Mononuclear cell (primary cell): Measurements from ENCODE around the gene PER2. TPM values are rescaled to one million over a fixed set of nuclear protein-coding genes. Genes with fewer than 3 reads are reported as not detected.

Experiments used
- H3K27me3 ChIP-seq: 2 replicates; pipeline ENCODE4 v1.6.0; 2011; ENCODE audit warnings: low read length, control low read depth; ENCODE audit not compliant: insufficient read depth
- H3K4me1 ChIP-seq: 2 replicates; pipeline ENCODE4 v1.5.1; 2011; ENCODE audit warnings: mild to moderate bottlenecking, low read length, control low read depth; ENCODE audit not compliant: insufficient read depth
- H3K4me3 ChIP-seq: 2 replicates; pipeline ENCODE4 v1.5.1; 2011; ENCODE audit warnings: mild to moderate bottlenecking, low read length, moderate library complexity
- H3K9me3 ChIP-seq: 2 replicates; pipeline ENCODE4 v1.5.1; 2011; ENCODE audit warnings: low read depth, mild to moderate bottlenecking, control low read depth, low read length
- total RNA-seq: library from RNA; depleted of rRNA; stranded (reverse); fragments of >200 nt; gene quantifications from one replicate; pipeline ENCODE4 v1.2.3, GENCODE V29; 2012

The PER2 gene
- total RNA-seq, 1 donor: 18.7 TPM

- Histone ChIP-seq H3K9me3 (no peaks in the 10 kb centered on the region), H3K4me3 (no peak overlapping the region), H3K4me1 (no peaks in the 10 kb centered on the region), H3K27me3 (no peaks in the 10 kb centered on the region)
Measured at GRCh38 chr2:238255636-238256035, 32.8 kb downstream of the PER2 start.

DNA sequence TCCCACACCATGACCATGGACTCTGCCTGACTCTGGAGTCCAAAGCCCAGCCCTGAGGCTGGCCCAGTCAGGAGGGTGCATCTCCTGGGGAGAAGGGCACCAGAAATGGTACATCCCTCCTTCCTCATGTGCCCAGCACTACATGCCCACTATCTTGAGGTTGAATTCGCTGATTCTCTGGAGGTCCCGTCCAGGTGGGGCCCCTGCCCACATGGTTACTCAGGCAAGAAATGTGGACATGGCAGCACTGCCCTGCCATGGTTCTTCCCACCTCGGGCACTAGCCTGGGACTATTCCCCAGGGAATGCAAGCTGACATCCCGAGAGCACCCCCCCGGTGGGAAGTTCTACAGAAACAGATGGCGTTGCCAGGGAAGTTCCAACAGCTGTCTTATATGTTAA is 33.3 kb downstream of the PER2 start:
- Histone ChIP-seq H3K4me1 (no peaks in the 10 kb centered on the region), H3K4me3 (no peak overlapping the region), H3K27me3 (no peaks in the 10 kb centered on the region), H3K9me3 (no peaks in the 10 kb centered on the region)

DNA sequence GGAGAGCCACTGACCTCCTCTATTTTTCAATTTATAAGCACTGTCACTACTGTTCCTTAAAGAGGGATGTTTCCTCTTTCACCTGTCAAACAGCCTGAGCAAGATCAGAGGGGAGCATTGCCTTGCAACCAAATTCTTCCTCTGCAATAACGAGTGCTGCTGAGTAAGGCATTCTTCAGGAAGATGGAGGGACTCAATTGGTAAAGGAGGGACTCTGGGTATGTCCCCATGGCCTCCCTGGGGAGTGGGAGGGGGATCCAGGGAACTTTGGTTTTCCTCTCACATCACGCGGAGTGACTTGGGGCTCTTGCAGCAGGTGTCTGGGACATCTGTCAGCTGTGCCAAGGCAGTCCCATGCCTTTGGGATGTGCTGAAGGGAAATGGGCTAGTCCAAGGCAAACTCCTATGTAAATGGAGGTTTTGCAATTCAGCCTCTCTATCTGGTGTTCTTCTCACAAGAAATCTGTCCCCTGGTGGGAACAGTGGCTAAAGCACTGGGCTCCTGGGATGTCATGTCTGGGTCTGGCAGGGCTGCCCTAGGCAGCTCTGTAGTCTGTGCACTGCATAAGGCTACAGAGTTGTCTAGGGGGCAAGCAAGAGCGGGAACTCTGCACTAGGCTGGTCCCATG is 34.2 kb downstream of the PER2 start:
- Histone ChIP-seq H3K4me1 (no peaks in the 10 kb centered on the region), H3K4me3 (no peak overlapping the region), H3K9me3 (no peaks in the 10 kb centered on the region), H3K27me3 (no peaks in the 10 kb centered on the region)

- no peaks in the 10 kb centered on the region for H3K4me1 ChIP-seq
- no peaks in the 10 kb centered on the region for H3K27me3 ChIP-seq
- no peaks in the 10 kb centered on the region for H3K9me3 ChIP-seq
- H3K4me3 ChIP-seq: no peak overlapping the region
Measured at GRCh38 chr2:238252766-238253630, 35.4 kb downstream of the PER2 start.

DNA sequence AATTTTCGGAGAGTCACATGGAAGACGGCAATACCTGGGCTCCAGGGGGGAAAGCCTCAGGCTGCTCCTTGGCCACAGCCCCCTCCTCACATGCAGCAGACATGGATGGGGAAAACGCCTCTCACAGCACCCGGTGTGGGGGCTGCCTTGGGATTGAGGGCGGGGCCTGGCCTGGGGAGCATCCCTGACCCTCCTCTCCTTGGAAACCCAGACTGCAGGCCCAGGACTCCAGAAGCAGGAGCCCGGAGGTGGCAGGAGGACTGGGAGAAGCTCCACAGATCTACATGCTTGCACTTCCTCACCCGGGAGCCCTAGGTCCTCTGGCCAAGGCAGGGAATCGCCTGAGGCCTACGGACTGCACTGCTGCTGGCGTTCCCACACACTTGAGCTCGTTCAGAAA is 36.4 kb downstream of the PER2 start:
- Histone ChIP-seq H3K27me3 (no peaks in the 10 kb centered on the region), H3K9me3 (no peaks in the 10 kb centered on the region), H3K4me3 (no peak overlapping the region), H3K4me1 (no peaks in the 10 kb centered on the region)

- no peaks in the 10 kb centered on the region for H3K27me3 ChIP-seq
- no peak overlapping the region for H3K4me3 ChIP-seq
- H3K4me1 ChIP-seq: no peaks in the 10 kb centered on the region
- no peaks in the 10 kb centered on the region for H3K9me3 ChIP-seq
Measured at GRCh38 chr2:238251331-238251730, 37.1 kb downstream of the PER2 start.

DNA sequence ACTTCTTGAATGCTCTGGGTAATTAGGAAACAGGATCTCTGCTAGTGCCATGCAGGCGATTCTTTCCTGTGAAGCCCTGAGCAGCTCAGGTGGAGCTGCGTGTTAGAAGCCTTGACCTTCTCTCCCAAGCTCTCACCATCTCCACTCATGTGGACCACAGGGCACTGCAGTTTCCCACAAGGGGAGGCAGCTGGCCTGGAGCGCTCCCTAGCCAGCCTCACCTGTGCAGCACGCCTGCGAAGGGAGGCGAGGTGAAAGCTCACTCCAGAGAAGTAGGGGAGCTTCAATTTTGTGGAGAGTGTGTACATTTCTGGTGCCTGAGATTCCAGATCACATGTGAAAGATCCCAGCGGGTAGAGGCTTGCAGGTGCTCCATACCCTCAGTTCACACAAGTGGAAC is 37.5 kb downstream of the PER2 start:
- H3K4me3 ChIP-seq: no peak overlapping the region
- H3K4me1 ChIP-seq: no peaks in the 10 kb centered on the region
- no peaks in the 10 kb centered on the region for H3K9me3 ChIP-seq
- H3K27me3 ChIP-seq: no peaks in the 10 kb centered on the region

- no peak overlapping the region for H3K4me3 ChIP-seq
- H3K9me3 ChIP-seq: no peaks in the 10 kb centered on the region
- no peaks in the 10 kb centered on the region for H3K27me3 ChIP-seq
- no peaks in the 10 kb centered on the region for H3K4me1 ChIP-seq
Measured at GRCh38 chr2:238247841-238248453, 40.5 kb downstream of the PER2 start.

DNA sequence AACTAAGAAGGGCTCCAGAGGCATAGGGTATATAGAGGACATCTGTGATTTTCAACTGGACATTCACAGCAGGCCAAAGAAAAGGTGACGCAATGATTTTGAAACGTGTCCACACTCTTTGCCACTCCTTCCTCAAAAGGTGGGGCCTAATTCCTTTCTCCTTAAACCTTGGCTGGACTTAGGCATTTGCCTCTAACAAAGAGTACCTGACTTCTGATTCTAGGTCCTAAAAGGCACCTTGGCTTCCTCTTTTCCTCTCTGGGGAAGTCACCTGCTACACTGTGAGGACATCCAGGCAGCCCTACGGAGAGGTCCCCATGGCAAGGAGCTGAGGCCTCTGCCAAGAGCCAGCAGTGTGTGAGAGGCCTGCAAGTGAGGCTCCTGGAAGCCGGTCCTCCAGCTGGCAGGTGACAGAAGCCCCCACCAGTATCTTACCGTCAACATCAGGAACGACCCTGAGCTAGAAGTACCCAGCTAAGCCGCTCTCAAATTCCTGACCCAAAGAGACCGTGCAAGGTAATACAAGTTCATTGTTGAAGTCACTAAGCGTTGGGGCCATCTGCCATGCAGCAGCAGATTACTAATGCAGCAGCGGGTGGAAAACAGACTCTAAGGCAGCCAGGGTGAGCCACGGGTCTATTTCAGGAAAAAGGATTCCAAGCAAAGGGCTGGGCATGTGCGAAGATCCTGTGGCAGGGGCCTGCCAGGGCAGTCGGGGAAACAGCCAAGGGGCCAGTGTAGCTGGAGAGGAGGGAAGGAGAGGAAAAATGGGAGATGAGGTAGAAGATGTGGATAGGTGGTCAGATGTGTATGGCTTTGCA is 41.2 kb downstream of the PER2 start:
- Histone ChIP-seq H3K27me3 (peaks cover under 1% of the 10 kb centered on the region), H3K9me3 (no peaks in the 10 kb centered on the region), H3K4me3 (no peak overlapping the region), H3K4me1 (no peaks in the 10 kb centered on the region)

- Histone ChIP-seq H3K4me1 (peaks cover 9% of the 10 kb centered on the region), H3K9me3 (no peaks in the 10 kb centered on the region), H3K27me3 (peaks cover 15% of the 10 kb centered on the region)
Measured at GRCh38 chr2:238244151-238244550, 44.3 kb downstream of the PER2 start.

GRCh38 chr2:238243496-238244076 is 44.8 kb downstream of the PER2 start:
- Histone ChIP-seq H3K4me3 (no peak overlapping the region), H3K9me3 (no peaks in the 10 kb centered on the region), H3K4me1 (peaks cover 14% of the 10 kb centered on the region), H3K27me3 (peaks cover 20% of the 10 kb centered on the region)

More at GRCh38 chr2:238244151-238244550, 44.3 kb downstream of the PER2 start:
- H3K4me3 ChIP-seq: no peak overlapping the region

GRCh38 chr2:238242731-238243495 is 45.5 kb downstream of the PER2 start:
- Histone ChIP-seq H3K4me3 (no peak overlapping the region), H3K9me3 (no peaks in the 10 kb centered on the region), H3K27me3 (peaks cover 26% of the 10 kb centered on the region), H3K4me1 (peaks cover 16% of the 10 kb centered on the region)

GRCh38 chr2:238241970-238242369 is 46.4 kb downstream of the PER2 start:
- H3K9me3 ChIP-seq: no peaks in the 10 kb centered on the region
- H3K27me3 ChIP-seq: peaks cover 35% of the 10 kb centered on the region
- H3K4me3 ChIP-seq: no peak overlapping the region
- H3K4me1 ChIP-seq: peaks cover 16% of the 10 kb centered on the region
